Mucosa of gallbladder (tissue), 1 donor: ENCODE measurements around the gene CFAP97D1. TPM values are rescaled to one million over a fixed set of nuclear protein-coding genes. Genes with fewer than 3 reads are reported as not detected.
"Not testable (repeated sequence)": the region's sequence is repeated elsewhere in the genome, so short reads cannot be mapped to it uniquely, and the experiment has no call there.

ENCODE experiments used
- DNase-seq: peaks from one replicate; pipeline ENCODE4 v3.0.0-alpha.2; 2020; ENCODE audit warnings: low spot score
- total RNA-seq: library from RNA; stranded (reverse); gene quantifications from one replicate; pipeline ENCODE4 v1.2.1, GENCODE V29; 2021
- donor health status: DM: no; HTN: no; CAD: no.

The CFAP97D1 gene
- total RNA-seq, 1 donor from 2014 or later: not detected

DNA sequence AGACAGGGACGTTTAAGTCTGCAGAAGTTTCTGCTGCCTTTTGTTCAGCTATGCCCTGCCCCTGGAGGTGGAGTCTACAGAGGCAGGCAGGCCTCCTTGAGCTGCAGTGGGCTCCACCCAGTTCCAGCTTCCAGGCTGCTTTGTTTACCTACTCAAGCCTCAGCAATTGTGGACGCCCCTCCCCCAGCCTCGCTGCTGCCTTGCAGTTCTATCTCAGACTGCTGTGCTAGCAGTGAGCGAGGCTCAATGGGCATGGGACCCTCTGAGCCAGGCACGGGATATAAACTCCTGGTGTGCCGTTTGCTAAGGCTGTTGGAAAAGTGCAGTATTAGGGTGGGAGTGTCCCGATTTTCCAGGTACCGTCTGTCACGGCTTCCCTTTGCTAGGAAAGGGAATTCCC is 17.8 kb downstream of the CFAP97D1 start:
- not testable (repeated sequence) for DNase-seq

DNA sequence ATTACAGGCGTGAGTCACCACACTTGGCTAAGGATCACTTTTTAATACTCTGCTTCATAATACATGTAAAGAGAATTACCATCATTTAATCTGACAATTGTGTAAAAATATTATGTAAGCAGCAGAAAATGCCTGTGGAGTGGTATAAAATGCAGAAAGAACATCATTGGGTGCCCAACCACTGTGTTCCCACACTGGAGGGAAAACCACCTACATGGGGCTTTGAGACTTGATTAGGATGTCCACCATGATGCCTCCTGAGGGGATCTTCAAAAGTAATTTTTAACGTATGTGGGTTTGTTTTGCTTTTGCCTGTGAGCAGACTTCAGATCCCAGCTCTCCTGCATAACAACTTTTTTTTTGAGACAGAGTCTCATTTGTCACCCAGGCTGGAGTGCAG is 18.8 kb downstream of the CFAP97D1 start:
- no peak for DNase-seq

DNA sequence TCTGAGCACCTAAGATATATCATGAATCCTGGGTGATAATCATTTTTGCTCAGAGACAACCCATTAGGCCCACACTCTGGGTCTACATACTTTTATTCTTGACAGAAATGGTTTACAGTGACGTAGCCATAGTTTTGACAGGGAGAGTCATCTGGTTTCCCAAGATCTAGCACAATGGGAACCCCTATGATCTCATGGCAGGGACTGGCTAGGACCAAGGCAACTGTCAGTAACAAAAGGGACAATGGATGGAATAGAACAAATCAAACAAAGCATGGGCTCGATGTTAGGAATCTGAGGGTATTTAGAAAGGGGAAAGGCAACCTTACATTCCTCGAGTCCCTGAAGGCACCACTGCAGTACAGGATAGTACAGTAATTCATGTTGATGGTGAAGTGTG is 20.5 kb downstream of the CFAP97D1 start:
- no peak for DNase-seq

DNA sequence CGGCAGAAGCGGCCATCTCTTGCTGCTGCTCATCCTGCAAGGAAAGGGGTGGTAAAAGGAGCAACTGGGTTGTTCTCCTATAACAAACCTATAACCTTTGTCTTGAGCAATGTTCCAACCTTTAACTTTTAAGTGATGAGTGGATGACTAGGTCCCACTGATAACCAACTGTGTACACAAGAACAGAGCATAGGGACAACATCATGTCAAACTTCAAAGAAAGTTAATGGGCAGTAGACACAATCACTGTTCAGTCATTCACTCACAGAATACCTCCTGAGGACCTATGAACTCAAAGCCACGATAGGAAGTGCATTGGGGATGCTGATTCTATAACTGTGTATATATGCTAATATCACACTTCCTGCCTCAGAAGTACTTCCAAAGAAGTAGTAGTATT is 21.6 kb downstream of the CFAP97D1 start:
- DNase-seq: no peak

DNA sequence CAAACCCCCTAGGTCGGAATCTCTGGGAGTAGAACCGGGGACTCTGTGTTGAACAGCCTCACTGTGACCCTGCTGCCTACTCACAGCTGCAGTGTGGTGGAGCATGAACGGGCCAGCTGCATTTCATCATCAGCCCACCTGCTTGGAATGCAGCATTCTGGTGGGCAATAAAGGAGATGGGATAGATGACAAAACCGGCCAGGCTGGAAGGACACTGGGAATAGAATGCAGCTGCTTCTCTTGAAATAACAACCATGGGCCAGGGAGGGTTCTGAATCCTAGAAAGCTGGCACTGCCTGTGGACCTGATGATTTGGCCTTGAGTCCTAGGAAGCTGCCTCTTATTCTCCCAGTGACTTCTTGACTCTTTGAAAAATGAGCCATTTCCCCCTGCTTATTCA is 23.5 kb downstream of the CFAP97D1 start:
- no peak for DNase-seq

DNA sequence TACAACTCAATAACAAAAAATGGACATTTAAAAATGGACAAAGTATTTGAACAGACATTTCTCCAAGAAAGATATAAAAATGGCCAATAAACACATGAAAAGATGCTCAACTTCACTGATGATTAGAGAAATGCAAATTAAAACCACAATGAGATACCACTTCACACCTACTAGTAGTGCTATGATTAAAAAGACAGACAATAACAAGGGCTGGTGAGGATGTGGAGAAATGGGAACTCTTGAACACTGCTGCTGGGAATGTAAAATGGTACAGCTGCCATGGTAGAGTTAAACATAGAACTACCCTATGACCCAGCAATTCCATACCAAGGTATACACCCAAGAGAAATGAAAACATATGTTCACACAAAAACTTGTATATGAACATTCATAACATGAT is 24.9 kb downstream of the CFAP97D1 start:
- DNase-seq: no peak

DNA sequence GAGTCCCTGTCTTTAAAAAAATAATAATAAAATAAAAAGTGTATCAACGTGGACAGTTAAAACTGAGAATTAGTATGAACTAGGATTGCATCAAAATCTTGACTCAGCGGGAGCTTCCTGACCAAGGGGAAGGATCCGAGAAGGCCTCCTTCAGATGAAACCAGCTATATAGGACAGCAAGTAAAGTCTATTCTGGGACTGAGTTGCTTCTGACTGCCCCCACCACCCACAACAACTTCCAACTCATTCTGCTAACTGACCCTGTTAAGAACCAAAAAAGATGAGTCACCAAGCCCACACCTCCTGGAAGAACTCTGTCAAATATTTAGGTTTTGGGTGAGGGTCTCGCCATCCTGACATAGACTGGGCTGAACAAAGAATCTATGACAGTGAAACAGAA is 27.8 kb downstream of the CFAP97D1 start:
- DNase-seq: no peak

DNA sequence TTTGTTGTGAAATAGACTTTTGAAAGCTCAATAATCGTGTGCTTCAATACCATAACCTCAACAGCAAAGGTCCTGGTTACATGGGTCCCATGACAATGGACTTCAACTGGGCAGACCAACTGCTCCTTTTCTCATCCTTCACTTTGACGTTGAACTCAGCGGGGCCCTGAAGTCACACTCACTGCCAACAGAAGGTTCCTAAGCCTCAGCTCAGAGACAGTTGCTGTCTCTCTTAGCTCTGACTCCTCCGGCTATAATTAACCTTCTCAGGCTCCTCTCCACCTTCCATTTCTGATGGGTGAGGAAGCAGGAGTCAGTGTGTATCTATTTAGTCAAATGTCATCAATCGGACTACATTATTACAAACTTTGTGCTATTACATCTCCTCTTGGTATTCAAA is 28.9 kb downstream of the CFAP97D1 start:
- DNase-seq: no peak

DNA sequence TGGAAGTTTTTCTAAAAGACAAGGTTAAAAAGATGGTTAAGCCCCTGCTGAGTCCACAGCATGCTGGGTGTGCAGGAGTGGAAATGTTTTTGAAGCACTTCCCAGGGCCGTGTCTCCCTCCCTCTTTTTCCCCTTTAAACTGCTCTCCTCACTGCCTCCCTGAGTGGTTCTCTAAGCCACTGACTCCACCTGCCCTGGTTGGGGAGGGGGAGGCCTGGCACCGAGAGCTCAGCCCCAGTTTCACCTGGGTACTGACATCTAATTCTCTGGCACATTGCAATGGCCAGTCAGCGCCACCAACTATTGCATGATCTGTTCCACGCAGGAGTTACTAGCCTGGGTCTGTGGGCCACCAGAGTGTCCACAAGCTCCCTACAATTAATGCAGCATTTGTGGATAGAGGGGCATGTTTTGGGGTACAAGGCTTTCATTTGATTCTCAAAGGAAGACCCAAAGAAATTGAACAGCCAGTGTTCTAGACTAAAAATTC is 30.0 kb downstream of the CFAP97D1 start:
- DNase-seq: no peak

DNA sequence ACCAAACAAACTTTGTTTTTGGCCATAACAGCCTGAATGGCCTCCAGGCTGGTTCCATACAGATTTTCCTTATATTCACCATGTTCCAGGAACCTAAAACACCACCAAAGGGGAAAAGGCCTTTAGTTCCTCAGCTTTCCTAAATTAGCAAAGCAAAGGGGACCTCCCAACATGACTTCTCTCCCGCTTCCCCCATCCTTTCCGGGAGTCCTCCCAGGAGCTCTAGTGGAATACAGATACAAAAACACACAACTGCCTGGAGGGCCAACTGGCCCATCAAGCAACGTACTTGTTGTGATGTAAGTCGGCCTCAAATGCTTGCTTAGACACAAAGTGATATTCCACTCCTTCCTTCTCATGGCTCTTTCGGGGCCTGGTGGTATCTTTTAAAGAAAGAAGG is 30.6 kb downstream of the CFAP97D1 start:
- no peak for DNase-seq

DNA sequence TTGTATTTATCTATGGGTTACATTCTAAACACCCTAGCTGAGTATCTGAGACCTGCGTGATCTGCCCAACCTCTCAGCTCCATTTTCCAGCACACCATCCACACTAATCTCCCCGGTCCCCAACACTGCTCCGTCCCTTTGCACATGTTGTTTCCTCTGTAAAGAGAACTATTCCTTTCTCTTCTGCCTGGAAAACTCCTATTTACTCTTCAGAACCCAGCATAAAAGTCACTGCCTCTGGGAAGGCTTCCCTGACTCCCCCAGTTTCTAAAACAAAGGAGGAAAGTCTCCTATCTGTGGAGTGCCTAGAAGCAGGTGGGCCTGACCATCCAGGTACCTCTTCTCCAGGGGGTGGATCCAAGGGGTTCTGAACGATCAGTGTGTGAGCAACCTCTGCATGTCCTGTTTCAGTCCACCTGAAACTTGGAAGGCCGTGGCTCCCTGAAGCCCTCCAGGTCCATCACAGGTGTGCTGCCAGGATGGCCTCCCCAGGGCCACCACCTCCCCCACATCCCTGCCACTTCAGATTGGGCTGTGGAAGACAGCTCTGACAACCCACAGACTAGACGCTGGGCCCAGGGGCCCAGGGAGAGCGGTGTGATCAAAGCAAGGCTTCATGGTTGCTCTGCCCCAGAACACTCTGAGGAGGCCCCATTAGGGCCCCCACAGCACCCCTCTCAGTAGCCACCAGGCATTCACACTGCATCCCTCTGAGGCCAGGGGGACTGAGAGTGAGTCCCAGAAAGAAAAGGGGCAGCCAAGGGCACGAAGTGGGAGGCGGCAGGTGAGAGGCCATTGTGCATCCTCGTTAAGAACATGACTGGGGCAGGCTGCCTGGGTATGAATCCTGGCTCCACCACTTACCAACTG is 32.4 kb downstream of the CFAP97D1 start:
- no peak for DNase-seq

DNA sequence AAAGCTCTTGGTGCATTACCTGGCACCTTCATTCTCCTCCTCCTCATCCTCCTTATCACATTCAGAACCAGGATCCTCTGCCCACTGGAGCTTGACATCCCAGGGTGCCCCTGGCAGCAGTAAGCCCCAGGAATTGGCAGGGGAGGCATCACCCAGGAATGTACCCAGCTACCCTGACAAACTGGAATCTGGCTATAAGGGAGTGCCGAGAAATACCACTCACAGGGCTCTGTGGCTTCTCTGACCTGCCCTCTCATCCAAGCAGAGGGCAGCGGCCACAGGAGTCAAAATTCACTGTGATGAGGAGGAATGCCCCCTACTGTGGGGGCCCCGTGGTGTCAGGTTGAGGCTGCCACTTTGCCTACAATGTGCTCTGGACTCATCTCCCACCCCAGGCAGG is 33.2 kb downstream of the CFAP97D1 start:
- no peak for DNase-seq

DNA sequence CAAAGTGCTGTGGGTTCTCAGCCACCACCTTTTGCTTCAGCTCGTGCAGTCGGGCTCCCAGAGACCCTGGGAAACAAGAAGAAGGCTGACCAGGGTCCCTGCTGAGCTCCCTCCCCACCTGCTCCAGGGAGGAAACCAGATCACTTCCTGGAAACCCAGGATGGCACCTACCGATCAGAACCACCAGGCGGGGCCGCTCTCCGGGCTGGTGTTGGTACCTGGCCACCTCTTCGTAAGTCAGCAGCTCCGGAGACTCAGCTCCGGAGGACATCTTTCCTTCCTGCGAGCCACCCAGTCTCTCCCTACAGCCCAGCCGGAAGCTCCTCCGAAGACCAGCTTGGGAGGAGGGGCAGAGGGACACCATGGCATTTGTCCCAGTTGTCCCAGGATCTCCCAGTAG is 33.8 kb downstream of the CFAP97D1 start:
- no peak for DNase-seq

DNA sequence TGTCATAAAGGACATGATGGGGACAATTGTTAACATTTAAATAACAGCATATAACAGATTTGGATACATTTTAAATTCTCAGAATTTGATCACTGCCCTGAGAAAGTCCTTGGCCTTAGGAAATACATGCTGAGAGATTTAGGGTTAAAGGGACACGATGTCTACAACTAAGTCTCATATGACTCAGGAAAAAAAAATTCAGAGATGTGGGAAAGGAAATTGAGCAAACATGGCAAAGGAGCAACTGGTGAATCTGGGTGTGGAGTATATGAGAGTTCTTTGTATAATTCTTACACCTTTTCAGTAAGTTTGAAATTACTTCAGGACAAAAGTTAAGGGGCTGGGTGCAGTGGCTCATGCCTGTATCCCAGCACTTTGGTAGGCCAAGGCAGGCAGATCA is 34.5 kb downstream of the CFAP97D1 start:
- no peak for DNase-seq

DNA sequence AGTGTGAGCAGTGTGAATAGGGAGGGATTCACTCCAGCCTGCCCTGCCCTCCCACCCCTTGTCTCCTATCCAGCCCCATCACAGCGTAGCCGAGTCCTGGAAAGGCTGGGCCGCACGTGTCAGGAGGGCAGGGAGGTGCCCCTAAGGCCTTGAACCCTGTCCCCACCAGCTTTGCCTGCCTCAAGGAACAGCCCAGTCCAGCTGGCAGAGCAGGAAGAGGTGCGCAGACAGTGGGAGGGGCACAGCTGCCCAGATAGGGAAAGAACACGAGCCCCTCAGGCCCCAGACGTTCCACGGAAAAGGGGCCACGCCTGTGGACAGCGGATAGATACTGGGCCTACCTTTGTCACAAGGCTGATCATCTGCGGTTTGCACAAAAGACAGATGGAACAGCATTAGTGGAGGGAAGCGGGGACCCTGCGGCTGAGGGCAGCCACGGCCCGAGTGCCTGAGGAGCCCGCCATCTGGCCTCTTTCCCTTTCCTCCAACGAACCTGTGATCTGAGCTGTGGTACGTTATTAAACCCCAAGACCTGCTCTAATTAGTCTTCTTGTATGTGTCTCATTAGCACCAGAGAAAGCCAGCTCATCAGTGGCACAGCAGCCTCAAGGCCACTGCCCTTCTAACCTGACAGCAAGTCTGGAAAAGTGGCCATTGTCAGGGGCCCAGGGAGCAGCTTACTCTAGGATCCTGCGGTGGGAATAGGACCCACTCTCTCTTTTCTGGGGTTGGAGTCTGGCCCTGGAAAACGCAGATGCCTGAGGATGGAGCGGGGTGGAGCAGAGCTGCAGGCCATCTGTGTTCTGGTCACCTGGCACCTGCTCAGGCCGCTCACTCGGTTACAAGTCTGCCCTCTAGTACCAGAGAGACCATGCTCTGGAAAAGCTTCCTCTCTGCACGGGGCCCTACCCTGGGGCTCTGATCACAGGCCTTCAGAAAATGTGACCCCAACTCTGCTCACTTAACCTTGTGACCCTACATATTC is 36.4 kb downstream of the CFAP97D1 start:
- no peak for DNase-seq

DNA sequence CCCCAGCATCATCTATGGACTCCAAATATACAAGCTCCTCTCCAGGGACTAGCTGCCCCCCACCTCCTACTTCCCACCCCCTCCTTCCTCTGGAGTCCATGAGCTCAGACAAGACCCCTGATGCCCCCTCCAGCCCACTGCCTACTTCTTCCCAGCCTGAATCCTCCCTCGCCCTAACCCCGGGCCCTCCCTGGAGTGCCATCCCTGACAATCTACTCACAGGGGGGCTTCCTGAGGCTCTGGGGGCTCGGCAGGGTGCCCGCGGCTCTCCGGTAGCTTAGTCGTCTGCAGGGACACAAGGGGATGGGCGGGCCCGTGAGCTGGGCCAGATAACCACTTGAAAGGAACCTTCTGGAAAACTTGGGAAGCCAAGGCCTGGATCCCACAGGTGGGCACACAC is 37.6 kb downstream of the CFAP97D1 start:
- DNase-seq: no peak

DNA sequence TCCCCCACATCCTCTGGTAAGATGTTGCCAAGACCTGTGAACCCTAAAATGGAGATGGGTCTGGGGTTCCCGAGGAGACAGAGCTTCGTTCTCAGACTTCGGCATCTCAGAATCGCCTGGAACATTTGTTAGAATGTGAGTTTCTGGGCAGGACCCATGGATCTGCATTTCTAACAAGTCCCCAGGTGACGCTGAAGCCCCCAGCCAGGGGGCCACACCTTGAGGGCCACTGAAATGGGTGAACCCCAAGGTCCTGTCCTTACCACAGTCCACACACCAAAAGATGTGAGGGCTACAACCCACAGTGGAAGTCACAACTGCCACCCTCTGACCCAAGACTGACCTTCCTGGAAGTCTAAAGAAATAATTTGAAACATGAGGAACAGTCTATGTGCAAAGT is 38.7 kb downstream of the CFAP97D1 start:
- no peak for DNase-seq

DNA sequence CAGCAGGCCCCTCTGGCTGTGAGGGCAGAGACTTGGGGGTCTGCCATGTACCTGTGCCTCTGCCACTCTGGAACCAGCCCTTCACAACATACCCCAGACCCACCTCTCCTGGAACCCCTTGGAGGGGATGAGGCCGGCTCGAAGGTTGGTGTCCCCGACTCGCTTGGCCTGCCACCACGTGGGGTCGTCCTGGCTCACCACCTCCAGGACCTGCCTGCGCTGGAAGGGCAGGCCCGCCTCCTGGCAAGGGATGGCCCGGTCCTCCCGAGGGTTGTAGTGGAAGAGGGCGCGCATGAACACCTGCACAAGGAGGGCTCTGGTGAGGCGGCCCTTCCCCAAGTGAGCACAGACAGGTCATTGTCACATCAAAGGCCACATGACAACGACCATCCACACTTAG is 40.5 kb downstream of the CFAP97D1 start:
- no peak for DNase-seq

DNA sequence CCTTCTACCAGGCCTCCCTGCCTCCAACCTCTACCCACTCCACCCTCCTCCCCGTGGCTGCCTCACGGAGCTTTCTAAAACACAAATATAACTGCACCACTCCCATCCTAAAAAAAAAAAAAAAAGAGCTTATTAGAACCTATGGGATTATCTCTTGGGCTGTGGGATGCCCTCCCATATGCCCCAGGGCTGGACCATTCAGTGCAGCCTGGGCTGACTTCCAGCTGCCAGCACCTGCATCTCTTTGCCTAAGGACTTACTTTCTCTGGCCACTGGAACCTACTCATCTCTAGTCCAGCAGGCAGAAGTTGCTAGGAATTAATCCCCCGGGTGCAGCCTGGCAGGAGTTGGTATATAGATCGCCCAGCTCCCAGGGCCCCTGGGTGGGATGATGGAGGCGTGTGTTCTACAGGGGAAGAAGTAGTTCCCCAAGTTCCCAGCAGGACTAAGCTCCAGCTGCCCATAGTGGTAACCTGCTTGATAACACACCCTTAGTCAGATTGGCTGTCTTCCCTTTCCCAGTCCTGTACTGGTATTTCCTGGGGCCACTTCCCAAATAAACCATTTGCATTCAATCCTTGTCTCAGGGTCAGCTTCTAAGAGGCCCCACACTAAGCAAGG is 42.4 kb downstream of the CFAP97D1 start:
- no peak for DNase-seq

DNA sequence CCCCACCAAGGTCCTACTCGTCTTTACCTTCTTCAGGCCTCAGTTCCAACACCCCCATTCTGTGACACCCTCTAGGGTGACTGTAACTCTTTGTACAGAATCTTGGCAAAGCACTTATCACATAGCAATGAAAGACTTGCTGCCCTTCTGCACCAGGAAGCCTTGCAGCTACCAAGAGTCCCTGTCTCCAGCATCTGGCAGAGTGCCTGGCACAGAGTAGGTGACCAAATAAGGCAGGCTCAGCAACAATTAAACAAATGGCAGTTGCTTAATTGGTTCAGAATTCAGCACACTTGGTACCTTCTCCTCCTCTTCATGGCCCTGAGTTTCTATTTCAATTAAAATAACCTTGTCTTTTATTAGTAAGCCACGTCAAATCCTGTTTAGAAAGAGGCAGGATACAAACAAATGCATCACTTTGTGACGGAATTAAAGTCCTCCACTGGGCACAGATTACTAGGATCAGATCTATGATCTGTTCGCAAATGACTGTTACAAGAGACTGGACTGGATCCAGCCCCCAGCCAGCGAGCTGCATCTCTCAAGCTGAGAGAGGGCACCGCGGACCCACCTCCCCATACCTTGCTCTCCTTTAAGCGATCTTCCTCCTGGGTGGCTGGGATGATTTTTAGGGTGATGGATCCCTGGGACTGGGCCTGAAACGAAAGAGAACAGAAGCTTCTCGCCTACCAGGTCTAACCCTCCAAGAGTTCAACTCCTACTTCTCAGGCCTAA is 43.3 kb downstream of the CFAP97D1 start:
- DNase-seq: peak; percentile 84

DNA sequence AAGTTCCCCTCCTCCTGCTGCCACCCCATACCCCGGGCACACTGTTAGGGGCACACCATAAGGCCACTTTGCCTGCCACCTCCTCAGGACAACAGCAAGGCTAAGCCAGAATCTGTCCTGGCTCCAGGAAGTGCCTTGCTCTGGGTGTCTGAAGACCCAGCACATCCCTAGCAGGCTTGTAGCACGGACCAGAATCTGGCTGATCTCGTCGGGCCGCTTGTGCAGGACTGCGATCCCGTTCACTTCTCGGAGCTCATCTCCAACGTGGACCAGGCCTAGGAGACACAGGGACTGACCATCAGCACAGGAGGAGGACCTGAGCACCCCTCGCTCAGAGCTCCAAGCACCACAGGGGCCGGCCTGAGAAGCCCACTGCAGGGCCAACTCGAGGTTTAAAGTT is 45.3 kb downstream of the CFAP97D1 start:
- no peak for DNase-seq
